ENCODE results near the gene FABP3. TPM values are rescaled to one million over a fixed set of nuclear protein-coding genes. Genes with fewer than 3 reads are reported as not detected.

Gene FABP3
- total RNA-seq (2022; extraction: Qiagen RNA extraction; ENCODE audit: low read depth) = not detected in 5 replicates

GRCh38 chr1:31373056-31373896 is at the start of gene FABP3:
TSS of gene FABP3 (minus strand) at chr1:31373076. CDS start at chr1:31373014, 62 bp downstream.

GRCh38 chr1:31412732-31413404 is 40.0 kb upstream of the FABP3 start, which contains the start of gene SERINC2:
TSS of gene SERINC2 (plus strand) at chr1:31413213. CDS start at chr1:31413266, 53 bp downstream.

Other genes with a start within 250 kb of the FABP3 start
- 0.82 to 1.5 TPM (median 1.3 TPM) in 5 replicates for gene NKAIN1, start 133.2 kb downstream of the FABP3 start, total RNA-seq (2022; extraction: Qiagen RNA extraction; ENCODE audit: low read depth)
- gene SNRNP40, start 76.3 kb downstream of the FABP3 start, total RNA-seq (2022; extraction: Qiagen RNA extraction; ENCODE audit: low read depth) = 47.6 to 51.9 TPM (median 50.1 TPM) in 5 replicates
- 23.5 to 26.6 TPM (median 24.0 TPM) in 5 replicates for gene ZCCHC17, start 76.0 kb downstream of the FABP3 start, total RNA-seq (2022; extraction: Qiagen RNA extraction; ENCODE audit: low read depth)
- gene SERINC2, start 40.1 kb upstream of the FABP3 start, total RNA-seq (2022; extraction: Qiagen RNA extraction; ENCODE audit: low read depth) = 19.5 to 30.6 TPM (median 23.9 TPM) in 5 replicates
- 0.53 to 1.0 TPM (median 0.95 TPM) in 5 replicates for gene TINAGL1, start 203.4 kb upstream of the FABP3 start, total RNA-seq (2022; extraction: Qiagen RNA extraction; ENCODE audit: low read depth)
- not detected in 5 replicates for gene HCRTR1, start 244.6 kb upstream of the FABP3 start, total RNA-seq (2022; extraction: Qiagen RNA extraction; ENCODE audit: low read depth)